ENCODE measurements around the gene VWA3B.
"Not testable (repeated sequence)": the region's sequence is repeated elsewhere in the genome, so short reads cannot be mapped to it uniquely, and the experiment has no call there.

The VWA3B gene, protein sequence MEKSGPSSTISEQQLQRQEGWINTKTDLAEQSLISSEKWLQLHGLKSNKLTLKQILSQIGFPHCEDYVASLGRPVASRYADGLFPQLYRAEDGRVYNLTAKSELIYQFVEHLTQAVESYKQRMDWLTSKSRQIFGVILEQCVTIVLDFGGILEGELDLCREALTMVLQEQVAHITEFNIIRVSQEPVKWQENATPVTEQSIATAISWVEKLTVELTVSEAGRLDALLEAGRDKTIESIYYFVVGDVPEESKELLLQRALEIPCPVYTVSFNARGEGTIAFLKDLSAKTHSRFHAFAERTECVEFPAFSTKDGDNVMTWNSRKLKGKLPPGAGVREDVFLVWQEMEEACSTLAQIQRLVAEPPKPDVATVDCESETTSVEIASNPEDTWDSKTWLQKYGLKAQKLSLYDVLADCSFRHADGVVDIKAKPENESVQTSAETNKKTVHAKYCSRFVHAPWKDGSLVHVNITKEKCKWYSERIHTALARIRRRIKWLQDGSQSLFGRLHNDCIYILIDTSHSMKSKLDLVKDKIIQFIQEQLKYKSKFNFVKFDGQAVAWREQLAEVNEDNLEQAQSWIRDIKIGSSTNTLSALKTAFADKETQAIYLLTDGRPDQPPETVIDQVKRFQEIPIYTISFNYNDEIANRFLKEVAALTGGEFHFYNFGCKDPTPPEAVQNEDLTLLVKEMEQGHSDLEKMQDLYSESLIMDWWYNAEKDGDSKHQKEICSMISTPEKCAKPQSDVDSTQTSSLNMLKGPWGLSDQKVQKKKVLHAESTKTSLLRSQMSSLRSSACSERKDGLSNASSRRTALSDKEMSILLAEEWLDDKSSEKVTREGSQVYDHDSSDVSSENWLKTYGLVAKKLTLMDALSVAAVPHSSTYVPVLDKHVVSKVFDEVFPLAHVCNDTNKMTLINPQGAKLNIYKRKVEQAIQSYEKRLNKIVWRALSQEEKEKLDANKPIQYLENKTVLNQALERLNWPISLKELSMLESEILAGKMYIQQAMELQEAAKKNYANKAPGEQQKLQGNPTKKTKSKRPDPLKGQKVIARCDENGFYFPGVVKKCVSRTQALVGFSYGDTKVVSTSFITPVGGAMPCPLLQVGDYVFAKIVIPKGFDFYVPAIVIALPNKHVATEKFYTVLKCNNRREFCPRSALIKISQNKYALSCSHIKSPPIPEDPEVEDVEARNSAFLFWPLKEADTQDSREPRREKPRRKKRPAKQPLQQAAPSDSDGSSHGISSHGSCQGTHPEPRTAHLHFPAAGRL (N-terminal part only)

DNA sequence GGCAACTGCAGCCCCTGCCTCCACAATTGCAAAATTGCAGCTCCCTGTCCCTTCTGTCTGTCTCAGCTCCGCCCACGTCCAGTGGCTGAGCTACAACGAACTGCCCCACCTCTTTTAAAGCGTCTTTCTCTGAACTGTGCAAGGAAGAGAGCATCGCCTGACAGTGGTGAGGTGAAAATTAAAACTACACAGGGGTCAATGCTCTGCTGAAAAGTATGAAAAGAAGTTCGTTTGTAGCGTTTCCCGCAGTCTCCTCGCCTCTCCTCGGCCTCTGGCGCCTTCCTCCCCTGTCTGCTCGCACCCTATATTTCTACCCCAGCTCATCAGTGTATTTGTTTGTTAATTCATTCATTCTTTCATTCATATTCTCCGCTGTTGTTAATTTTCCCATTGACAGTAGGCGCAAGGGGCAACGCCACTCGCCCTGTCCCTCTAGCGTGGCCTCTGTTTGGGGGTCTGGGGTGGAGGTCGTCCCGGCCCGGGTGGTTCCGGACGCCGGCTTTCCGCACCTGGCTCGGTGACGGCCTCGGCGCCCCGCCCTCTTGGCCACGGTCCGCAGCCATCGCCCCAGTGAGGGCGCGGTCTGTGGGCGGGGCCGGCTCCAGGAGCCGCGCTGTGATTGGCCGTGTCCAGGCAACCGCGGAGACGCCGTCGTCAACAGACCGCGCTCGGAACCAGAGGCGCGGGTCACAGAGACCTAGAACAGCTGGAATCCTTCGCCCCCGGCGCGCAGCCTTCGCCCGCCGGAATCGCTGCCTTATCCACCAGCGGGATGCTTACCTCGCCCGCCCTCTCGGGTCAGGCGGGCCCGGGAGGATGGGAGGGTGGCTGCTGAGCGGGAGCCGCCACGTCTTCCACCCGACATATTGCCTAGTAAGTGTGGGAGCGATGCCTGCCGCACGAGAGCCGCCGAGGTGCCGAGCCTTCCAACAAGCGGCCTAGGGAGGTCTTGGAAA is at the start of gene VWA3B:
Gene VWA3B (plus strand): TSS at position 677 of the 956 bp plus-strand sequence. CDS start 5,926 bp downstream, outside the sequence.
- peak; percentile 81 for DNase-seq

DNA sequence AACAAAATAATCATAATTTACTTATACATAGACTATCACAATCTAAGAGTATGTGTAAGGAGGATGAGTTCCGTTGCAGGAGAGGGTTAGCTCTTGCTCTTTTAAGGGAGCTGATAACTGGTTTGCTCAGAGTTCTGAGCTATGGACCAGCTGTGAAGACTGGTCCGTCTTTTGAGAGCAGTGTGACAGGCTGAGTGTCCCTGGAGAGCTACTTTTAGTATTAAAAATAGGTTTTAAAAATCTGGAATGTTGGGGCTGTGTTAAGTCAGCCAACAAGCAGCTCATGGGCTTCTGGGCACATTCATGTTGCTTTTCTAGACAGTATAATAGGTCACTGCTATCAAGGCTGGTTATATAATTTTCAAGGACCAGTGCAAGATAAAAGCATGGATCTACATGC is 49.8 kb upstream of the VWA3B start:
- DNase-seq, result no peak

DNA sequence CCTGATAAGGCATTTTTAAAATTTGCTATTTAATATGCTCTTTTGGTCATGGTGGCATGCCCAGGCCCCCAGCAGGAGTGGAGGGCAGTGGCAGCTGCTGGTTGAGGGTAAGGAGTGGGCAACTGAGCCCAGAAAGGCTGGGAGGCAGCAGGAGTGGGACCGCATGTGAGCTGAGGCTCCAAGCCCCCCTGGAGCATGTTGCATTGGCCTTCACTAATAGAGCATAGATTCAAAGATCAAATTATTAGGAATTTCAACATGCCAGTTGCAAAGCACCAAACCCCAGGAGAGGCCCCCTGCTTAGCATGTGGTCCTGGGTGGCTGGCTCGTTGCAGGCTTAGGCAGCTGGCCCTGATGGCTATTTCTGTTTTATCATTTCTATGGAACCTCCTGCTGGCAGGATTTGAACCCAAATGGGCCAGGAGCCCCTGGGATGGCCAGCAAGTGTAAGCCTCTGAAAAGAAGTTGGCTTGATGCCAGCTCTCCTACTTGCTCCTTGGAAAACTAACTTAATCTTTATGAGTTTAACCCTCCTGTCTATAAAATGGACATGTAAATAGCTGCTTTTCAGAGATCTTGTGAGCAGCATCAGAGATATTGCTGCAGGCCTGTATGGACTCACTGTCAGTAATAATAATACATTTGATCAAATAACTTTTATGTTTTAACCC is 49.2 kb upstream of the VWA3B start:
- DNase-seq, result no peak

DNA sequence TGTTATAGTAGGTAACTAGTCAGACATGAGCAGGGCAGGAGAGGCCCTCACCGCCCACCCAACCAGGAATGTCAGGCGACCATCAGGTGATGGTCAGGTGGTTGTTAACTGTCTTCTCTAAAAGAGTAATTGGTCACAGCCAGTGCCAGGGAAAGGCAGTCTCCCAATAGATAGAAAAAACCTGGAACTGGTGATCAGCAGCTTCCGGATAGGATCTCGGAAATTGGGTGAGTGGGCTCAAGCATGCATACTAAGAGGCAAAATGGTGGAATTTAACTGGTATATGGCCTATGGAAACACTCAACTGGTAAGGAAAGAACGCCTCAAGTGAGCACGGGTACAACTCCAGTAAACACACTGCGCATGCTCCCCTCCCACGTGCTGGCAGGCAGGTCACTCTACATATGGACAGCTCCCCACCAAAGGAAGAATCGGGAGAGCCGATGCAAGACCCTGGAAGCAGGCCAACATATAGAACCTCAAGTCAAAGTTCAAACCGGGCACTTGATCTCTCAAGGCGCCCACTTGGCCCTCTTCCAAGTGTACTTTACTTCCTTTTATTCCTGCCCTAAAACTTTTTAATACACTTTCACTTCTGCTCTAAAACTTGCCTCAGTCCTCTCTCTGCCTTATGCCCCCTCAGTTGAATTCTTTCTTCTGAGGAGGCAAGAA is 47.7 kb upstream of the VWA3B start:
- peak; percentile 77 for DNase-seq

DNA sequence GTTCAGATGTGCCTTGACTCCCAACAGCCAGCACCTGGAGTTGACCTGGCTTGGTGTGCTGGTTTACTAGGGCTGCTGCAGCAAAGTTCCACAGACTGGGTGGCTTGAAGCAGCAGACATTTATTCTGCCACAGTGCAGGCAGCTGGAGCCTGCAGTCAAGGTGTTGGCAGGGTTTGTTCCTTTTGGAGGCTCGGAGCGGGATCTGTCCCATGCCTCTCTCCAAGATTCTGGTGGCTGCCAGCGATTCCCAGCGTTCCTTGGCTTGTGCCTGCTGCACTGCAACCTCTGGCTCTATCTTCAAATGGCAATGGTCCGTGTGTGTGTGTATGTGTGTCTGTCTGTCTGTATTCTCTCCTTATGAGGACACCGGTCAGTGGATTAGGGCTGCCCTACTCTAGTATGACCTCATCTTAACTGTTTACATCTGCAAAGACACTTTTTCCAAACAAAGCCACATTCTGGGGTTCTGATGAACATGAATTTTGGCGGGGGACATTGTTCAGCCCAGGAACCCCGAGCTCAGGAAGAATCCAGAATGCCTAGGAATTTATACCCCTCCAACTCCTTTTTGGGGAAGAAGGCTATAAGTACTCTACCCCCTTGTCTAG is 46.5 kb upstream of the VWA3B start:
- DNase-seq, result no peak

DNA sequence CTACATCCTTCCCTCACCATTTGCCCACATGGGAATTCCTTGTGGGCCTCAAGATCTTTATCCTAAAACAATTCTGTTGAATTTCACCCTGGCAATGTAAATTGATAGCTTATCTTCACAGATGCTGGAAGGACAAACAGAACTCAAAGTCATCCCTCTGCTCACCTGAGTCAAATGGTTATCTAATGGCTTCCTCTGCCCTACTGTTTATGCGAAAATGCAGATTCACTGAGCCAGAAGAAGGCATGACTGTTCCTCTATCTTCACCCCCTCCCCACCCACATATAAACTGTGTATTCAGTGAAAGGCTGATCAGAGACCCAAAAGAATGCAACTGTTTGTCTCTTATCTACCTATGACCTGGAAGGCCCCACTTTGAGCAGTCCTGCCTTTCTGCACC is 43.9 kb upstream of the VWA3B start:
- no peak for DNase-seq

DNA sequence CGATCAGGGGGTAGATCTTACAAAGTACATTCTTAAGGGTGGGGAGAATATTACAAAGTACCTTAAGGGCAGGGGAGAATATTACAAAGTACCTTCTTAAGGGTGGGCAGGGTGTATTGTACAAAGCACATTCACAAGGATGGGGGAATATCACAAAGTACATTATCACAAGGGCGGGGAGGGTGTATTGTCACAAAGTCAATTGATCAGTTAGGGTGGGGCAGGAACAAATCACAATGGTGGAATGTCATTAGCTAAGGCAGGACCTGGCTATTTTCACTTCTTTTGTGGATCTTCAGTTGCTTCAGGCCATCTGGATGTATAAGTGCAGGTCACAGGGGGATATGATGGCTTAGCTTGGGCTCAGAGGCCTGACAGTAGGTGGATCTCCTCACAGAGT is 42.2 kb upstream of the VWA3B start:
- not testable (repeated sequence) for DNase-seq

DNA sequence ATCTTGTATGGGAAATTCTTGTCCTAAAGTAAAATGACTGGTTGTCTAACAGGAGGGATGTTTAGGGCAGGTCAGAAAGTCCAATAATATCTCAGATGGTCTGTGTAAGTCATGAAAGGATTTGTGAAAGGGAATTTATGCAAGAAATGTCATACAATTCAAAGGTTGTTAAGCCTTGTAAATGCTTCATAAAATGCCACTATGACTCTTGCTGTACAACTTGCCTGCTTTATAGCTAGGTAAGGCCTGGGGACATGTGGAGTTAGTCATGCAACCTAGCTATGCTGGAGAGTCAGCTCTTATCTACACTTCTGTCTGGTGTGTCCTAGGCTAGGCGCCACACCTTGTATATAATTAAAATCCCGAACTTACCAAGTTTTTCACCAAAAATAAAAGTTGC is 36.9 kb upstream of the VWA3B start:
- no peak for DNase-seq

DNA sequence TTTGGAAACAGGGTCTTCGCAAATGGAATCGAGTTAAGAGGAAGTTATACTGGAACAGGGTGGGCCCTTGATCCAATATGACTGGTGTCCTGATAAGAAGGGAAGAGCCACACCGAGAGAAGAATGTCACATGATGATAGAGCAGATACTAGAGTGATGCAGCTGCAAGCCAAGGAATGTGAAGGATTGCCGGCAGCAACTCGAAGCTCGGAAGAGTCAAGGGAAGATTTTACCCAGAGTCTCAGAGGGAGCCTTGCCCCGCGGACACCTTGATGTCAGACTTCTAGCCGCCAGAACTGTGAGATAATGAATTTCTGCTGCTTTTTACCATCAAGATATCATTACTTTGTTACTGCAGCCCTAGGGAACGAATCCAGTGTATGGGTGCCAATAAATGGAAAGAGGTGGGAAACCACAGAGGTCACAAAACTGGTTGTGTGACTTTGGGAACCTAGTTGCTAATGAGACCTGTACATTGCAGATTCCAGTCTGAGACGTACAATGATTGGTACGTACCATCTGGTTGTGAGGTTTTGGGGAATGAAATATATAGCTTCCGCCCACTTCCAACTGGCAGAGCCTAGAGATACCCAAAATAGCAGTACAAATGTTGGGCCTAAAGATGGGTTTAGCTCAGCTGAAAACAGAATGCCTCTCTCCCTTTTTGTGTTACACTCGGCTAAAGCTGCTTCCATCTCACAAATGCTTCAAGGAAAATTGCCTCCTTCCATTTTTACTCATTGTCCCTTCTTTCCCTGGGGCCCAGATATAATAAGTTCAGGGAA is 28.6 kb upstream of the VWA3B start:
- DNase-seq, result no peak

DNA sequence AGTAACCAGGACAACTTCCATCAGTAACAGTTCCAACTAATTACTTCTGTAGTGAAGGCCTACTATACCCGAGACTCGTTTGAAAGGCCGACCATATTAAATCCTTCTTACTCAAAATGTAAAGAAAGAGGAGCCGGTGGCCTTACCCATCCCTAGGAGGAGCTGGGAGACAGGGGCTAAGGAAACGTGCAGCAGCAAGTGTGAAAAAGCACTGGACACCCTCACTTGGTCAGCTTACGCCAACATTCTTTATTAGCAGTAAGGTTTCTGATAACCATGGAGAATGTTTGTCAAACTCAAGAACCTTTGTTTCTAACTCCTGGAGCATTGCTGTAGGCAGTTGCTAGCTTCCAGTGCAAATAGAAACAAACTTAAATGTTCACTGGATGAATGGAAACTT is 26.7 kb upstream of the VWA3B start:
- DNase-seq, result no peak

DNA sequence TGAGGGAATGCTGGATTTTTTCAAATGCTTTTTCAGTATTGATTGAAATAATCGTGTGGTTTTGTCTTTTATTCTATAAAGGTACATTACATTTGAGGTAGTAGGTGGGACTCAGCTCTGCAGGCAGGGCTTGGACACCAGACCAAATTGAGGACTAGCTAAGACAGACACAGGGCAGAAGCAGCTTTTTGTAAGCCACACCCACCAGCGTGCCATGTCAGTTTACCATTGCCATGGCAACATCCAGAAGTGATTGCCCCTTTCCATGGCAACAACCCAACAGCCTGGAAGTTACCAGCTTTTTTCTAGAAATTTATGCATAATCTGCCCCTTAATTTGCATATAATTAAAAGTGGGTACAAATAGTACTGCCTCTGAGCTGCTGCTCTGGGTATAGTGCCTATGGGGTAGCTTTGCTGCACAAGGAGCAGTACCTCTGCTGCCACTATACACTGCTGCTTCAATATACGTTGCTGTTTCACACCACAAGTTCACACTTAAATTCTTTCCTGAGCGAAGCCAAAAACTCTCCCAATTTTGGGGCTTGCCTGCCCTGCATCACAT is 23.6 kb upstream of the VWA3B start:
- DNase-seq, result no peak

DNA sequence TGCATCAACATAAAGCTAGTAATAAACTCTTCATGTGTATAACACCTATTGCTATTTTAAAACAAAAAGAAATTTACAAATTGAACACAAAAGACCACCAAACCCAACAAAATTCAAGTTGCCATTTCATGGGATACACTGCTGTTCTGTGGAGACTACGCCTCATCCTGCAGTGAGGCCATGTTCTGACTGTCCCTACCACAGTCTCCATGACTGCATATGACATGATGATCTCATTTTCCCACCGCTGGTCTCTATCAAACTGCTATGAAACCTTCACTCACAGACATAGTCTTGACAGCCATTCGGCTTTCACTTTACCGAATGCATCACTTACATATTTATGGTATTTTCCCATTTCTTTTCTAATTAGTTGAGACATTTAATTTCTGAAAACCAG is 21.2 kb upstream of the VWA3B start:
- no peak for DNase-seq

DNA sequence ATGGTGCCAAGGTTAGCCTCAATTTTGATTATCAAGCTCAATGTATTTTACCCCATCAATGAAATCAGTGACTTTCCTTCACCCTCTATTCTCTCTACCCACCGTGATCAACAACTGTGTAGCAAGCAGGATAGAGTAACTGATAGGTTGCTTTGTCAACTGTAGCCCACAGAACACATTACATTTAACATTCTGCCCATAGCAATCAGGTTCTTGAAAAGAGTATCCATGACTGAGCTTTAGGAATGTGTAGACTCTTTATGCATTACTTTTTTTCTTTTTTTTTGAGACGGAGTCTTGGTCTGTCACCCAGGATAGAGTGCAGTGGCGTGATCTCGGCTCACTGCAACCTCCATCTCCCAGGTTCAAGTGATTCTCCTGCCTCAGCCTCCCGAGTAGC is 19.8 kb upstream of the VWA3B start:
- no peak for DNase-seq

DNA sequence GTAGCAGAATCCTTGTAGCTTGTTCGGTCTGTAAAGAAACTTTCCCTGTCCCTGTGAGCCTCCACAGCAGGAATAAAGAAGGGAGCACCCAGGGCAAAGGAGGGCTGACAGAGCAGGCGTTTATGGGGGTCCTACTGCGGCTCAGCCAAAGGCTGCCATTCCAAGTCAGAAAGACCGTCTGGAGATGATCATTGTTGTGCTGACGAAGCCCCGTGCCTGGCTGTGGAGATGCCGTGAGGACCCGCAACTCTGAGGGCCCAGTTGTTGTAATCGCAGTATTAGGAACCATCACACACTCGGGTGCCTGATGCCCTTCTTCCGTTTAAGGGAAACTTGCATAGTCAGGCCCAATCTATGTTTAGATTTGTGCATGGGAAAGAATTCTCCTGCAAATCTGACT is 16.9 kb upstream of the VWA3B start:
- DNase-seq, result no peak

DNA sequence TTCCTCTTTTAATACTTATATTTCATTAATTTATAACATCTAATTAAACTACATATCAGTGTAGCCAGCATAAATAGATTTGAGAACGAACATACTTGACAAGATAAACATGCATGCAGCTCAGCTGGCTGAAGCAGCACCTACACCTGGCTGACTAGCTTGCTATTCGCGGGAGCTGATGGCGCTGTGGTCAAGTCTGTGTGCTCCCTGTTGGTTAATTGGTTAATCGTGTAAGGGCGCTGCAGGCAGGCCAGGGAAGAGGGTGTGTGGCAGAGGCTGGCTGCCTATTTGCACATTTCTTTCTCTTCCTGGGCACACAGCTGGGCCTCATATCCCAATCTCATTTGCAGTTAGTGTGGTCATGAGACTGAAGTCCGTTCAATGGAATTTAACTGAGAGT is 14.5 kb upstream of the VWA3B start:
- no peak for DNase-seq

DNA sequence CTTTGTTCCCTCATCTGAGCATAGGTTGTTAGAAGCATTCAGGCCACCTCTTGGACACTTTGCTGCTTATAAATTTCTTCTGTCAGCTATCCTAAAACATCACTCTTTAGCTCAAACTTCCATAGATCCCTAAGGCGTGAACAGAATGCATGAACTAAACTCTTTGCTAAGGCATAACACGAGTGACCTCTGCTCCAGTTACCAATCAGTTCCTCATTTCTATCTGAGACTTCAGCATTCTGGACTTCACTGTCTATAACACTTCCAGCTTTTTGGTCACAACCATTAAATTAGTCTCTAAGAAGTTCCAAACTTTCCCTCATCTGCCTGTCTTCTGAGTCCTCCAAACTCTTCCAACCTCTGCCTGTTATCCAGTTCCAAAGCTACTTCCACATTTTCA is 8.3 kb upstream of the VWA3B start:
- DNase-seq, result peak; percentile 43

DNA sequence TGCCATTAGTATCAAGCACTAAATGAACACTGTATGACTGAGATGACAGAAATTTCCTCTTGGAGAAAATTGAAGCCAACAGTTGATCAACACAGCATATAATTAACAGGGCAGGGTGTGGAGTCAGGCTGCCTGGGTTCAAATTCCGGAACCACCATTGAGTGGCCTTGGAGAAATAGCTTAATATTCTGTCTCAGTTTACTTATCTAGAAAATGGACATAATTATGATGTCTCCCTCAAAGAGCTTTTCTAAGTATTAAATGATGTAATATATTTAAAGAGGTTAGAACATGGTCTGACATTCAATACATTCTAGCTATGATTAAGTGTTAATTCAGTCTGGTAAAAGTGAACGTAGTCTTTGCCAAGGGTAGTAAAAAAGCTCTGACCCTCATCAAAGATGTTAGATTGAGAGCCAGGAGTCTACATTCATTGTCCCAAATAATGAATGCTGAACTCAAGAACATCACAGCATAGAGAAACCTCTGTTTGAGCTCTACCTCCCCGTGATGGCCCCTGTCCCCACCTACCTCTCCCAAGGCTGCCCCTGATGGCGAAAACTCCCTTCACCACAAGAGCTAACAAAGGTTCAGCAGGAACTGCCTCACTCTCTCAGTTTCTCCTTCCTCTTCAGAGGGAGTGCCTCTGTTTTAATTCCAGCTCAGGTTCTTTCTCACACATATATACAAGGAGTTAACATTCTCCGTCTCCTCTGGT is 2.7 kb upstream of the VWA3B start:
- no peak for DNase-seq

DNA sequence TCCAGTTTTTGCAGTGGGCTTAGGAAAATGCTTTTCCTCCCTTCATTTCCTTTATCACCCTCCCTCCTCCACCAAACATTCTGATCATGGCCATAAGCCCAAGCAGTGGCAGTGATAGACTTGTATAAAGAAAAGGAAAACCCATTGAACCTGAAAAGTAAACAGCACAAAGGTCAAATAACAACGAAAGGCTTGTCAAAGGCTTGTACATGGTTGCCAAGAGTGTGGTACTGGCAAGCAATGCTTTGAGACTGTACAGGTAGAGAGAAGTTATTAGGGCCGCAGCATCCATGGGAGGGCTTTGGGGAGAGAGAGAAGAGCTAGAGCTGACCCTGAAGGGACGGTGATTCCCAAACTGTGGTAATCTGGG is 2.1 kb upstream of the VWA3B start:
- DNase-seq, result no peak

DNA sequence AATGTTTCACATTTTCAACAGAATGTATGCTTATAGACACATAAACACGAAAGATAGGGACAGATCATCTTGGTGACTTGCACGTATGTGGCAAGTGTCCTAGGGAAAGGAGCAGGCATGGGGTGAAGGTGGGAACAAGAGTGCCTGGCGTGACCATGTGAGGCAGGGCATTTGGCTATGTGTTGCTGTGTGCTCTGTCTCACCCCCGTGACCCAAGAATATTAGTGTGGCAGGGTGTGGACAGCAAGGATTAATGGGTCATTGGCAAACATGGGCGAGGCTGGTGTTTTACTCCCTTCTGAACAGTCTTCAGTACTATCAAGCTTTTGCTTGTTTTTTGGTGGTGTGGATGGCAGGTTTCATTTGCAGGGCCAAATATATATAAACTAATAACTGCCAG is 1.3 kb upstream of the VWA3B start:
- DNase-seq, result no peak

All from inflammatory macrophage treated with lipopolysaccharide for 4 hours (primary cell).